ENCODE measurements around the gene MBD5. TPM values are rescaled to one million over a fixed set of nuclear protein-coding genes. Genes with fewer than 3 reads are reported as not detected.
A peak's percentile ranks its signal among the peaks of the same experiment; 100 is the strongest.

MBD5 gene
- total and polyA plus RNA-seq, 11 donors: 6.8 to 44.4 (median 24.9) TPM

DNA sequence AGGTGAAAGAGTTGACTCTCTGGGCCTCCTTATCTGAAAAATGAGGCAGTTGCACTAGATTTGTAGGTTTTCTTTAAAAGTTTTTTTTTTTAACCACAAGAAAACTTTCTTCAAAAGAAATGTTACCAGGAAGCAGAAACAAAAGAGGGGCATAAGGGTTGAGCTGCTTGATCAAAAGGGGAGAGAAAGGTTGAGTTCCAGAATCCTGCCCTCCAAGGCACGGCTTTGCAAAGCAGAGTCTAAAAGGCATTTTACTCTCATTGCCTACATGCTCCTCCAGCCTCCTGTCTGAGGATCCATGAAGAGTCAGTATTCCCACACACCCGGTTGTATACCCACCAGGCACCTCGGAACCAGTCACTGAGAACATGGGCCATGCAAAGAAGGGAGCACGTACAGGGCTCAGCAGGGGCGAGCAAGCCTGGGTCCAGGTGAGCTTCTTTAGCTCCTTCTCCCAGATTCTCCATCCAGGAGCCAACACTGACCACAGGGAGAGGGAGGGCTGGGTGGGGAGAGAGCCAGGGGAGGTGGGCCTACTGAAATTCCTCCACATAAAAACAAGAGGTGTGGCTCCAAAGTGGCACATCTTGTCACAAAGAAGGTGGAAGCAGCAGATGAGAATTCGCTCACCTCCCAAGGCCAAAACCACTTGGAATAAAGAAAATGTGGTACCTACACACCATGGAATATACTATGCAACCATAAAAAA, 507.6 kb downstream of the MBD5 start:
- H3K27me3 ChIP-seq: peaks cover 0 to 5% (median 0%) of the 10 kb centered on the region in 9 donors
- WGBS, 4 donors: 91 to 95% (median 93%) methylated on average over 6 of the region's 6 CpGs
- H3K9me3 ChIP-seq: no peaks in the 10 kb centered on the region
- no peak overlapping the region for H3K4me3 ChIP-seq
- DNase-seq: no peak
- peaks cover 0 to 9% (median 0%) of the 10 kb centered on the region in 12 donors for H3K4me1 ChIP-seq
- H3K27ac ChIP-seq: no peak overlapping the region
- intact Hi-C loops (cut with DNase I): no loop called here
- ATAC-seq: no peak
- TF ChIP-seq POLR2A (IDR thresholded peaks at IDR 0.05): no peak
- TF ChIP-seq, protein P1, sequence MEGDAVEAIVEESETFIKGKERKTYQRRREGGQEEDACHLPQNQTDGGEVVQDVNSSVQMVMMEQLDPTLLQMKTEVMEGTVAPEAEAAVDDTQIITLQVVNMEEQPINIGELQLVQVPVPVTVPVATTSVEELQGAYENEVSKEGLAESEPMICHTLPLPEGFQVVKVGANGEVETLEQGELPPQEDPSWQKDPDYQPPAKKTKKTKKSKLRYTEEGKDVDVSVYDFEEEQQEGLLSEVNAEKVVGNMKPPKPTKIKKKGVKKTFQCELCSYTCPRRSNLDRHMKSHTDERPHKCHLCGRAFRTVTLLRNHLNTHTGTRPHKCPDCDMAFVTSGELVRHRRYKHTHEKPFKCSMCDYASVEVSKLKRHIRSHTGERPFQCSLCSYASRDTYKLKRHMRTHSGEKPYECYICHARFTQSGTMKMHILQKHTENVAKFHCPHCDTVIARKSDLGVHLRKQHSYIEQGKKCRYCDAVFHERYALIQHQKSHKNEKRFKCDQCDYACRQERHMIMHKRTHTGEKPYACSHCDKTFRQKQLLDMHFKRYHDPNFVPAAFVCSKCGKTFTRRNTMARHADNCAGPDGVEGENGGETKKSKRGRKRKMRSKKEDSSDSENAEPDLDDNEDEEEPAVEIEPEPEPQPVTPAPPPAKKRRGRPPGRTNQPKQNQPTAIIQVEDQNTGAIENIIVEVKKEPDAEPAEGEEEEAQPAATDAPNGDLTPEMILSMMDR (IDR thresholded peaks at IDR 0.05): no peak
- no peaks in the 10 kb centered on the region for H3K36me3 ChIP-seq

DNA sequence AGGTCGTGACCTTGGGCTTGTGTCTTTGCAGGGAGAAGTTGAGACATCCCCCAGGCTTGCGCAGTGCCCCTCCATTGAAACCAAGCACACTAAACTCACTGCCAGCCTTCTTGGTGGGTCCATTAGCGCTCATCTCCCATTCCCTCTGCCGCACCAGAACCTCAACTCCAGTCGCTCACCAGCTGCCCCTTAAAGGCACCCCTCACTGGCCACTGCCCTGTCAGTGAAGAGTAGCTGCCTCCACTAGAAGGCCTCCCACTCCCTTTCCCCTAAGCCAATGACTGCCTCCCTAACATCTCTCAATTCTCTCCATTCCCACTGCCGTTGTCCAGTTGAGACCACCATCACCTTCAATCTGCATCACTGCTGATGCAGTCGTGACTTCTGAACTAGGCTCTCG, 508.9 kb downstream of the MBD5 start:
- H3K27me3 ChIP-seq: peaks cover 0 to 5% (median 0%) of the 10 kb centered on the region in 9 donors
- no peak for TF ChIP-seq POLR2A (IDR thresholded peaks at IDR 0.05)
- TF ChIP-seq, protein P1 (IDR thresholded peaks at IDR 0.05): no peak
- no peaks in the 10 kb centered on the region for H3K9me3 ChIP-seq
- WGBS, 4 donors: 75 to 84% (median 82%) methylated on average over 8 of the region's 8 CpGs
- DNase-seq (no peak), ATAC-seq (no peak)
- H3K27ac ChIP-seq: no peak overlapping the region
- H3K36me3 ChIP-seq: no peaks in the 10 kb centered on the region
- H3K4me3 ChIP-seq: no peak overlapping the region
- intact Hi-C loops (cut with DNase I): no loop called here
- H3K4me1 ChIP-seq: peaks cover 0 to 12% (median 0%) of the 10 kb centered on the region in 12 donors

DNA sequence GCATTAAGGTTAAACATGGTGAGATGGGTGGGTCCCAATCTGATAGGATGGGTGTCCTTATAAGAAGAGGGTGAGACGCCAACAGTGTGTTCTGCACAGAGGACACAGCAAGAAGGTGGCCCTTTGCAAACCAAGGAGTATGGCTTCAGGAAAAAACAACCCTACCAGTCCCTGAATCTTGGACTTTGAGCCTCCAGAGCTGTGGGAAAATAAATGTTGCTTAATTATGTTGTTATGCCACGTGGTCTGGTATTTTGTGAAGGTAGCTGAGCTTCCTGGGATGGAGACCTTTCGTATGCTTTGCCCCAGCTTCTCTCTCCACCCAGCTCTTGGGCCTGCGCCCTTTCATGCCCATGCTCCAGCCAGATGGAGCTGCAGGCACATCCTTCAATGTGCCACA, 509.5 kb downstream of the MBD5 start:
- intact Hi-C loops (cut with DNase I): no loop called here
- 87 to 91% (median 89%) methylated on average over 4 of the region's 4 CpGs for WGBS, 4 donors
- TF ChIP-seq, protein P1 (IDR thresholded peaks at IDR 0.05): no peak
- no peak for TF ChIP-seq POLR2A (IDR thresholded peaks at IDR 0.05)

DNA sequence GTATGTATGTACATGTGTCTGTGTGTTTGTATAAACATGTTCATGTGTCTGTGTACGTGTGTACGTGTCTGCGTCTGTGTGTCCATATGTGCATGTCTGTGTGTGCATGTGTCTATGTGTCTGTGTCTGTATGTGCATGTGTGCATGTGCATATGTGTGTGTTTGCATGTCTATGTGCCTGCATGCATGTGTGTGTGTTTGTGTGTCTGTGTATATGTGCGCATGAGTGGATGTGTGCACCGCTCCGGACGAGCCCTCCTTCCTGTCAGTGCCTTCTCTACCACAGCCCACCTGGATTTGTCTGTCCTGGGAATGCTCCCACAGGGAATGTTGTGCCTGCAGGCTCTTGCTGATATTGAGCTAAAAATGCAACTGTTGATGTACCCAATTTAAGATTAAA, 510.3 kb downstream of the MBD5 start:
- 61 to 69% (median 66%) methylated on average over 7 of the region's 7 CpGs; no CpG with 5 or more reads in 1 of the 4 donors for WGBS, 4 donors
- intact Hi-C loops (cut with DNase I): no loop called here

More for the DNA sequence above, 509.5 kb downstream of the MBD5 start:
- Histone ChIP-seq H3K4me1 (peaks cover 0 to 12% (median 0%) of the 10 kb centered on the region in 12 donors), H3K4me3 (no peak overlapping the region), H3K36me3 (no peaks in the 10 kb centered on the region), H3K27me3 (peaks cover 0 to 5% (median 0%) of the 10 kb centered on the region in 9 donors), H3K9me3 (no peaks in the 10 kb centered on the region), H3K27ac (no peak overlapping the region)
- DNase-seq (no peak), ATAC-seq (no peak)

More for the DNA sequence above, 510.3 kb downstream of the MBD5 start:
- H3K27ac ChIP-seq: no peak overlapping the region
- no peak overlapping the region for H3K4me3 ChIP-seq
- H3K36me3 ChIP-seq: no peaks in the 10 kb centered on the region
- H3K4me1 ChIP-seq: peaks cover 0 to 12% (median 0%) of the 10 kb centered on the region in 12 donors
- peaks cover 0 to 5% (median 0%) of the 10 kb centered on the region in 9 donors for H3K27me3 ChIP-seq
- DNase-seq (no peak), ATAC-seq (peak in 2 of 4 donors; percentile 6 to 19)
- TF ChIP-seq, protein P1 (IDR thresholded peaks at IDR 0.05): no peak
- TF ChIP-seq POLR2A (IDR thresholded peaks at IDR 0.05): no peak
- no peaks in the 10 kb centered on the region for H3K9me3 ChIP-seq
